Measurements from ENCODE around the gene CADPS2.
"Not testable (repeated sequence)": the region's sequence is repeated elsewhere in the genome, so short reads cannot be mapped to it uniquely, and the experiment has no call there.

Gene CADPS2

GRCh38 chr7:122850528-122850927, 35.7 kb downstream of the CADPS2 start:
- no peak for DNase-seq (ENCODE audit: low read depth in 2 of 3, low spot score in 1 of 3)

- DNase-seq (ENCODE audit: low read depth in 2 of 3, low spot score in 1 of 3): no peak
These were observed 36.3 kb downstream of the CADPS2 start for GRCh38 chr7:122849957-122850328.

GRCh38 chr7:122849322-122849956, 36.8 kb downstream of the CADPS2 start:
- DNase-seq (ENCODE audit: low read depth in 2 of 3, low spot score in 1 of 3): no peak

GRCh38 chr7:122847871-122848473, 38.3 kb downstream of the CADPS2 start:
- DNase-seq (ENCODE audit: low read depth in 2 of 3, low spot score in 1 of 3): no peak

GRCh38 chr7:122846591-122846990, 39.7 kb downstream of the CADPS2 start:
- DNase-seq (ENCODE audit: low read depth in 2 of 3, low spot score in 1 of 3): no peak

- DNase-seq (ENCODE audit: low read depth in 2 of 3, low spot score in 1 of 3): no peak
These were observed 41.0 kb downstream of the CADPS2 start for GRCh38 chr7:122845286-122845685.

GRCh38 chr7:122844191-122844988, 41.9 kb downstream of the CADPS2 start:
- DNase-seq (ENCODE audit: low read depth in 2 of 3, low spot score in 1 of 3): no peak

- DNase-seq (ENCODE audit: low read depth in 2 of 3, low spot score in 1 of 3): no peak
These were observed 43.3 kb downstream of the CADPS2 start for GRCh38 chr7:122842971-122843370.

- not testable (repeated sequence) for DNase-seq (ENCODE audit: low read depth in 2 of 3, low spot score in 1 of 3)
These were observed 50.0 kb downstream of the CADPS2 start for GRCh38 chr7:122836286-122836685.

GRCh38 chr7:122834571-122834942, 51.7 kb downstream of the CADPS2 start:
- not testable (repeated sequence) for DNase-seq (ENCODE audit: low read depth in 2 of 3, low spot score in 1 of 3)

GRCh38 chr7:122833888-122834570, 52.2 kb downstream of the CADPS2 start:
- DNase-seq (ENCODE audit: low read depth in 2 of 3, low spot score in 1 of 3): no peak

- DNase-seq (ENCODE audit: low read depth in 2 of 3, low spot score in 1 of 3): no peak
These were observed 54.8 kb downstream of the CADPS2 start for GRCh38 chr7:122831436-122831835.

GRCh38 chr7:122829962-122830361, 56.3 kb downstream of the CADPS2 start:
- DNase-seq (ENCODE audit: low read depth in 2 of 3, low spot score in 1 of 3): no peak

- DNase-seq (ENCODE audit: low read depth in 2 of 3, low spot score in 1 of 3): no peak
These were observed 58.5 kb downstream of the CADPS2 start for GRCh38 chr7:122827763-122828162.

GRCh38 chr7:122813845-122814244, 72.4 kb downstream of the CADPS2 start:
- DNase-seq (ENCODE audit: low read depth in 2 of 3, low spot score in 1 of 3): no peak

GRCh38 chr7:122803851-122804250, 82.4 kb downstream of the CADPS2 start:
- DNase-seq (ENCODE audit: low read depth in 2 of 3, low spot score in 1 of 3): no peak

GRCh38 chr7:122803323-122803722, 82.9 kb downstream of the CADPS2 start:
- DNase-seq (ENCODE audit: low read depth in 2 of 3, low spot score in 1 of 3): no peak

GRCh38 chr7:122802301-122802751, 83.9 kb downstream of the CADPS2 start:
- no peak for DNase-seq (ENCODE audit: low read depth in 2 of 3, low spot score in 1 of 3)

- DNase-seq (ENCODE audit: low read depth in 2 of 3, low spot score in 1 of 3): no peak
These were observed 94.2 kb downstream of the CADPS2 start for GRCh38 chr7:122791959-122792545.

GRCh38 chr7:122790591-122790990, 95.7 kb downstream of the CADPS2 start:
- no peak for DNase-seq (ENCODE audit: low read depth in 2 of 3, low spot score in 1 of 3)

- DNase-seq (ENCODE audit: low read depth in 2 of 3, low spot score in 1 of 3): no peak
These were observed 96.1 kb downstream of the CADPS2 start for GRCh38 chr7:122790132-122790531.
